Osteoblast (primary cell): ENCODE results near the gene ATXN3L. TPM values are rescaled to one million over a fixed set of nuclear protein-coding genes. Genes with fewer than 3 reads are reported as not detected.
A peak's percentile ranks its signal among the peaks of the same experiment; 100 is the strongest.

Experiments
- DNase-seq: peaks from one replicate; pipeline ENCODE4 v3.0.0; 2011; ENCODE audit warnings: low spot score, mixed read lengths; ENCODE audit not compliant: insufficient read length; ENCODE audit errors: missing footprints
- H2AFZ ChIP-seq: 2 replicates; pipeline ENCODE4 v1.6.0; 2011; ENCODE audit warnings: mild to moderate bottlenecking, low read length
- H3K27ac ChIP-seq: 2 replicates; pipeline ENCODE4 v1.5.1; 2011; ENCODE audit warnings: mild to moderate bottlenecking, low read depth, low read length, moderate library complexity
- H3K27me3 ChIP-seq: 2 replicates; pipeline ENCODE4 v1.6.0; 2012; ENCODE audit warnings: mild to moderate bottlenecking, control low read depth, inconsistent platforms, low read length, moderate library complexity; ENCODE audit not compliant: insufficient read depth
- H3K36me3 ChIP-seq: 2 replicates; pipeline ENCODE4 v1.5.1; 2011; ENCODE audit warnings: mild to moderate bottlenecking, low read length, control low read depth, moderate library complexity; ENCODE audit not compliant: insufficient read depth
- H3K4me1 ChIP-seq: 2 replicates; pipeline ENCODE4 v1.5.1; 2011; ENCODE audit warnings: mild to moderate bottlenecking, low read length, control low read depth, moderate library complexity; ENCODE audit not compliant: insufficient read depth
- H3K4me2 ChIP-seq: 2 replicates; pipeline ENCODE4 v1.6.0; 2011; ENCODE audit warnings: mild to moderate bottlenecking, low read length; ENCODE audit not compliant: insufficient read depth
- H3K4me3 ChIP-seq: fragments of 200-600 bp; sonication (generic); 3 replicates; pipeline ENCODE4 v1.5.1; 2012; ENCODE audit warnings: mild to moderate bottlenecking, low read length, inconsistent platforms; ENCODE audit not compliant: insufficient read depth
- H3K79me2 ChIP-seq: 2 replicates; pipeline ENCODE4 v1.6.0; 2012; ENCODE audit warnings: mild to moderate bottlenecking, low read length, control low read depth, inconsistent platforms; ENCODE audit not compliant: insufficient read depth
- H3K9me3 ChIP-seq: 2 replicates; pipeline ENCODE4 v1.5.1; 2011; ENCODE audit warnings: low read depth, low read length, control low read depth
- H4K20me1 ChIP-seq: 2 replicates; pipeline ENCODE4 v1.6.0; 2012; ENCODE audit warnings: mild to moderate bottlenecking, low read length, control low read depth; ENCODE audit not compliant: insufficient read depth
- total RNA-seq: library from RNA; depleted of rRNA; stranded (reverse); fragments of >200 nt; gene quantifications from 2 replicates; pipeline ENCODE4 v1.2.3, GENCODE V29; 2012
- TF ChIP-seq, protein P1 (sequence below): IDR thresholded peaks from 2 replicates; pipeline ENCODE4 v1.5.1; 2011; ENCODE audit warnings: mild to moderate bottlenecking, low read depth, low read length, moderate library complexity; ENCODE audit errors: extremely low read depth

ATXN3L gene
- total RNA-seq, 1 donor = not detected

DNA sequence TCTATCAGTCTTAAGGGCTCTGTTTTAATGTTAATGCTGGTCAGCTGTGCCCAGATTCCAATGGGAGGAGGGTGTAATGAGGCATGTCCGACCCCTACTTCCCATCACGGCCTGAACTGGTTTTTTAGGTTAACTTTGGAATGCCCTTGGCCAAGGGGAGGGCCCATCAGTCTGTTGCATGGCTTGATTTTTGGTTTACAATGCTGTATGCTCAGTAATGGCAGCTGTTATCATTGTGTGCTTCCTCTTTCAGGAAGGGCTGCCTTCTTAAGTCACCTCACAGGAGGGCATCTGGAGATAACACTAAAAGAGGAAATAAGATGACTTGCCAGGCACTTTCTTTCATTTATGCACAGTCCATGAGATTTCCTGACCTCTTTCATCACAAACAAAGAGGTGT, 36.3 kb downstream of the ATXN3L start:
- Histone ChIP-seq H3K36me3 (no peaks in the 10 kb centered on the region), H4K20me1 (no peaks in the 10 kb centered on the region), H3K27ac (peak overlapping the region; percentile 77), H3K4me2 (peak overlapping the region; percentile 20), H3K4me1 (peaks cover 31% of the 10 kb centered on the region), H2AFZ (peak overlapping the region; percentile 34), H3K9me3 (peaks cover 2% of the 10 kb centered on the region), H3K4me3 (no peak overlapping the region), H3K27me3 (no peaks in the 10 kb centered on the region), H3K79me2 (no peaks in the 10 kb centered on the region)
- TF ChIP-seq, protein P1, sequence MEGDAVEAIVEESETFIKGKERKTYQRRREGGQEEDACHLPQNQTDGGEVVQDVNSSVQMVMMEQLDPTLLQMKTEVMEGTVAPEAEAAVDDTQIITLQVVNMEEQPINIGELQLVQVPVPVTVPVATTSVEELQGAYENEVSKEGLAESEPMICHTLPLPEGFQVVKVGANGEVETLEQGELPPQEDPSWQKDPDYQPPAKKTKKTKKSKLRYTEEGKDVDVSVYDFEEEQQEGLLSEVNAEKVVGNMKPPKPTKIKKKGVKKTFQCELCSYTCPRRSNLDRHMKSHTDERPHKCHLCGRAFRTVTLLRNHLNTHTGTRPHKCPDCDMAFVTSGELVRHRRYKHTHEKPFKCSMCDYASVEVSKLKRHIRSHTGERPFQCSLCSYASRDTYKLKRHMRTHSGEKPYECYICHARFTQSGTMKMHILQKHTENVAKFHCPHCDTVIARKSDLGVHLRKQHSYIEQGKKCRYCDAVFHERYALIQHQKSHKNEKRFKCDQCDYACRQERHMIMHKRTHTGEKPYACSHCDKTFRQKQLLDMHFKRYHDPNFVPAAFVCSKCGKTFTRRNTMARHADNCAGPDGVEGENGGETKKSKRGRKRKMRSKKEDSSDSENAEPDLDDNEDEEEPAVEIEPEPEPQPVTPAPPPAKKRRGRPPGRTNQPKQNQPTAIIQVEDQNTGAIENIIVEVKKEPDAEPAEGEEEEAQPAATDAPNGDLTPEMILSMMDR = no peak
- no peak for DNase-seq

DNA sequence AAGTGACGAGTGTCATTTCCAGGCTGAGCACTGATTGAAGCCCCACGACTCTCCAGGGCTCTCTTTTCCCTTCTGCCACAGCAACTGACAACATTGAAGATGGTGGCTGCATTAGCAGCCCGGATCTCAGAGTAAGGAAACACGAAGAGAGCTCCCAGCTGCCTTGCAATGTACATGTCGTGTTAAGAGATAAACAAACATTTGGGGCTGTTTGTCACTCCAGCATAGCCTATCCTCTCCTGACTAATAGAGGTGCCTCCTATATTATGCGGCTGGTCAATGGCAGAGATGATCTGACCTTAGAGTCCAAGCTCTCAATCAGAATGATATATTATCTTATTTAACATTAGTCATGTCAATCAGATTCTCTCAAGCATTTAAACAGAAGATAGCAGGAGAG, 38.6 kb downstream of the ATXN3L start:
- Histone ChIP-seq H3K4me1 (peaks cover 18% of the 10 kb centered on the region), H4K20me1 (no peaks in the 10 kb centered on the region), H3K9me3 (peaks cover 2% of the 10 kb centered on the region), H3K36me3 (no peaks in the 10 kb centered on the region), H3K4me2 (no peak overlapping the region), H3K27me3 (no peaks in the 10 kb centered on the region), H3K27ac (no peak overlapping the region), H3K4me3 (no peak overlapping the region), H3K79me2 (no peaks in the 10 kb centered on the region), H2AFZ (no peak overlapping the region)
- TF ChIP-seq, protein P1 = no peak
- DNase-seq = no peak

DNA sequence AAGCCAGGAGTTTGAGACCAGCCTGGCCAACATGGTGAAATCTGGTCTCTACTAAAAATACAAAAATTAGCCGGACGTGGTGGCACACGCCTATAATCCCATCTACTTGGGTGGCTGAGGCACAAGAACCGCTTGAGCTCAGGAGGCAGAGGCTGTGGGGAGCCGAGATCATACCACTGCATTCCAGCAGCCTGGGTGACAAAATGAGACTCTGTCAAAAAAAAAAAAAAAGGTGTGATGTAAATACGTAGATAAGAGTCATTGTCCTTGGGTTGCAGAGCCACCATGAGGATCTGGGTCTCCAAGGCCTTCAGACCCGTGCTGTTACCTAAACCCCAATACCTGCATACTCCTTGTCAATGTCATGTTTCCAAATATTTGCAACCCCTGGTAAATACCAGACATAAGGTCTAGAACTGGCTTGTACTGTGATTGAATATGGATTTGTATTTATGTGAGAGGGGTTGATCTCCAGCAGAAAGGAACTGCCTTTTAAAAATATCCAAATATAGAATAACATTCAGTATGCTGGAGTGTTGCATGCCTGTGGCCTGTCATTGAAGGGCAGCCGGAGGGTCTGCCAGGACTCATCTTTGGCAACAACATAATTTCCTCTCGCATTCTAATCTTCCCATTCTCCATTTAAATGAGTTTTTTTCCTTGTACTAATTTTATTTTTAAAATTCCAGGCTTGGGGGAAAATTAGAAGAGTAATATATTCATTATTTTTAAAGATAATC, 40.4 kb downstream of the ATXN3L start:
- Histone ChIP-seq H3K4me1 (peaks cover 13% of the 10 kb centered on the region), H3K79me2 (no peaks in the 10 kb centered on the region), H3K4me2 (no peak overlapping the region), H3K4me3 (no peak overlapping the region), H3K36me3 (no peaks in the 10 kb centered on the region), H2AFZ (peak overlapping the region; percentile 15), H3K9me3 (peaks cover 2% of the 10 kb centered on the region), H3K27me3 (no peaks in the 10 kb centered on the region), H4K20me1 (no peaks in the 10 kb centered on the region), H3K27ac (no peak overlapping the region)
- DNase-seq = no peak
- TF ChIP-seq, protein P1 = no peak

DNA sequence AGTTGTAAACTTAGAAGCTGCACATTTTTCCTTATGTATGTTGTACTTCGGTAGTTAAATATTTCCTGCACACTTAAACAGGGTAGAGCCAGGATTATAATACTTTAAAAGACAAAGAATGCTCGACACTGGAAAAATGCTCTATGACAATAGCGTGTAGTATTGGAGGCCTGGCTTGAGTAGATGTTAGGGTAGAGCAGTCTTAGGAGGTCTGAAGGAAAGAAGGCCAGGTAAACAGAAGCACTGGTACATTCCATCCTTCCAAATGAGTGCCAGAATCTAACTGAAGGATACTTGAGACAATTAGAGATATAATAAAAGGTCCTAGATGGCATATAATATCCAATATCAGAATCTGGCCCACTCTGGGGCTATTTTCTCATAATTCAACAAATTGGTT, 42.3 kb downstream of the ATXN3L start:
- Histone ChIP-seq H3K4me3 (no peak overlapping the region), H3K4me1 (no peaks in the 10 kb centered on the region), H3K4me2 (no peak overlapping the region), H2AFZ (no peak overlapping the region), H3K79me2 (no peaks in the 10 kb centered on the region), H3K27ac (no peak overlapping the region), H3K36me3 (no peaks in the 10 kb centered on the region), H4K20me1 (no peaks in the 10 kb centered on the region), H3K9me3 (peaks cover 2% of the 10 kb centered on the region), H3K27me3 (no peaks in the 10 kb centered on the region)
- no peak for DNase-seq
- TF ChIP-seq, protein P1 = no peak
